B cell (primary cell): ENCODE measurements around the gene JARID2. TPM values are rescaled to one million over a fixed set of nuclear protein-coding genes. Genes with fewer than 3 reads are reported as not detected.

ENCODE experiments used
- ATAC-seq: fragments of 200-7000 bp; cut with Tn5 transposase; one replicate; pipeline ENCODE4 v1.10.0; 2021; ENCODE audit warnings: low read depth, mild to moderate bottlenecking, moderate number of reproducible peaks, moderate library complexity
- CTCF ChIA-PET: fragments of 350-600 bp; sonication (Branson Sonifier 250); formaldehyde crosslinking; loops from one replicate; lab custom pipeline; 2021; ENCODE audit warnings: antibody characterized with exemption, inconsistent platforms; lab: Charles Lee
- POLR2A ChIA-PET: fragments of 350-600 bp; sonication (Branson Sonifier 250); formaldehyde crosslinking; loops from one replicate; lab custom pipeline; 2021; ENCODE audit warnings: antibody characterized with exemption; lab: Charles Lee
- DNase-seq: peaks from one replicate; pipeline ENCODE4 v3.0.0; 2013
- H2AFZ ChIP-seq: 2 replicates; pipeline ENCODE4 v1.6.1; 2012; ENCODE audit warnings: mild to moderate bottlenecking, low read depth, low read length; ENCODE audit not compliant: insufficient read depth, poor library complexity, severe bottlenecking
- H3K27ac ChIP-seq, 2 donors: 1 replicate in 1 of 2; 2 replicates in 1 of 2; pipeline ENCODE4 v1.5.1; 2012 to 2013; ENCODE audit warnings: low read length in 2 of 2, mild to moderate bottlenecking in 2 of 2, moderate library complexity in 1 of 2
- H3K27me3 ChIP-seq, 4 experiments: fragments of 200-600 bp in 1 of 4; sonication (generic) in 1 of 4; replicated peaks in 1 of 4; 1 replicate in 2 of 4; 2 replicates in 2 of 4; pipeline versions ENCODE4 v1.6.1 to v1.7.0; 2013 to 2016; ENCODE audit warnings: low read length in 3 of 4, mild to moderate bottlenecking in 2 of 4, mixed read lengths in 1 of 4, moderate library complexity in 1 of 4; ENCODE audit not compliant: insufficient read depth in 4 of 4, control insufficient read depth in 3 of 4; ENCODE audit errors: control extremely low read depth in 1 of 4
- H3K36me3 ChIP-seq, 2 experiments: replicated peaks in 1 of 2; 1 replicate in 1 of 2; 2 replicates in 1 of 2; pipeline versions ENCODE4 v1.6.1 to v1.7.1; 2013; ENCODE audit warnings: low read length in 1 of 2; ENCODE audit not compliant: insufficient read depth in 2 of 2, control insufficient read depth in 1 of 2; ENCODE audit errors: control extremely low read depth in 1 of 2, extremely low read depth in 1 of 2
- H3K4me1 ChIP-seq, 2 donors: fragments of 200-600 bp in 1 of 2; sonication (generic) in 1 of 2; 1 replicate in 1 of 2; 2 replicates in 1 of 2; pipeline versions ENCODE4 v1.5.1 to v1.6.1; 2013 to 2017; ENCODE audit warnings: low read length in 2 of 2; ENCODE audit not compliant: control insufficient read depth in 2 of 2, insufficient read depth in 2 of 2
- H3K4me2 ChIP-seq: replicated peaks from 2 replicates; pipeline ENCODE3; 2012; ENCODE audit warnings: mild to moderate bottlenecking, low read depth, low read length; ENCODE audit not compliant: poor library complexity, severe bottlenecking
- H3K4me3 ChIP-seq, 5 experiments: fragments of 200-600 bp in 1 of 5; sonication (generic) in 1 of 5; 1 replicate in 3 of 5; 2 replicates in 2 of 5; pipeline versions ENCODE4 v1.5.1 to v1.7.0; 2011 to 2016; ENCODE audit warnings: low read length in 4 of 5, mild to moderate bottlenecking in 4 of 5, low read depth in 2 of 5, control low read depth in 1 of 5, moderate library complexity in 1 of 5; ENCODE audit not compliant: insufficient read depth in 1 of 5; ENCODE audit errors: control extremely low read depth in 1 of 5, extremely low read depth in 1 of 5
- H3K79me2 ChIP-seq: fragments of 200-600 bp; sonication (generic); one replicate; pipeline ENCODE4 v1.6.0; 2016; ENCODE audit warnings: low read length; ENCODE audit not compliant: control insufficient read depth, insufficient read depth
- H3K9ac ChIP-seq: fragments of 200-600 bp; sonication (generic); 2 replicates; pipeline ENCODE4 v1.6.1; 2017; ENCODE audit warnings: mild to moderate bottlenecking, low read length, moderate library complexity
- H3K9me3 ChIP-seq, 3 donors: one replicate each; pipeline versions ENCODE4 v1.6.1 to v1.7.1; 2013; ENCODE audit warnings: low read length in 2 of 3; ENCODE audit not compliant: control insufficient read depth in 2 of 3, insufficient read depth in 1 of 3; ENCODE audit errors: control extremely low read depth in 1 of 3
- H4K20me1 ChIP-seq: 2 replicates; pipeline ENCODE4 v1.6.0; 2012; ENCODE audit warnings: mild to moderate bottlenecking, low read length; ENCODE audit not compliant: insufficient read depth, control insufficient read depth, poor library complexity, severe bottlenecking
- H3K27ac Mint-ChIP-seq: one replicate; pipeline ENCODE4 v1.8.0; 2021; ENCODE audit warnings: mixed read lengths
- H3K27me3 Mint-ChIP-seq: one replicate; pipeline ENCODE4 v1.8.0; 2021; ENCODE audit warnings: mixed read lengths
- H3K4me1 Mint-ChIP-seq: one replicate; pipeline ENCODE4 v1.8.0; 2021; ENCODE audit warnings: mixed read lengths
- H3K4me3 Mint-ChIP-seq: one replicate; pipeline ENCODE4 v1.8.0; 2021; ENCODE audit warnings: mixed read lengths
- H3K9me3 Mint-ChIP-seq: one replicate; pipeline ENCODE4 v1.8.0; 2022; ENCODE audit warnings: mixed read lengths; ENCODE audit not compliant: insufficient read depth
- CTCF ChIP-seq: fragments of 200-600 bp; IDR thresholded peaks from one replicate; pipeline ENCODE4 v1.8.0; 2022; ENCODE audit warnings: antibody characterized with exemption, mild to moderate bottlenecking
- EZH2 ChIP-seq: IDR thresholded peaks from 2 replicates; pipeline ENCODE4 v1.6.1; 2012; ENCODE audit warnings: borderline replicate concordance, low read depth, mild to moderate bottlenecking, moderate library complexity, low read length; ENCODE audit not compliant: insufficient read depth, poor library complexity, severe bottlenecking
- WGBS: methylation state at CpG from one replicate; pipeline ENCODE4 v1.1.5; 2013; ENCODE audit warnings: missing lambda C conversion rate; ENCODE audit not compliant: insufficient coverage; 5-methylcytosine and 5-hydroxymethylcytosine counted together
- intact Hi-C: fragments of 100-400 bp; cut with micrococcal nuclease; formaldehyde crosslinking; loops from one replicate; pipeline ENCODE4 v1.10.0; 2022
- polyA plus RNA-seq: library from polyadenylated mRNA; depleted of rRNA; stranded (reverse); fragments of >200 nt; gene quantifications from 2 replicates; pipeline ENCODE4 v1.2.3, GENCODE V29; 2012
- total RNA-seq, 2 donors: library from RNA; stranded (reverse); fragments of 120-200 nt in 1 of 2; gene quantifications; 1 replicate in 1 of 2; 2 replicates in 1 of 2; pipeline versions ENCODE4 v1.2.3 to v1.2.4, GENCODE V29; 2013 to 2022

JARID2 gene
- total and polyA plus RNA-seq, 2 donors (not counting 1 experiment from before 2014, with no cell fraction given), result 11.0 to 58.1 TPM

GRCh38 chr6:15460110-15460727 is 214.3 kb downstream of the JARID2 start:
- peaks cover 1 to 4% of the 10 kb centered on the region in 2 experiments for H3K36me3 ChIP-seq
- H3K27ac ChIP-seq, result no peak overlapping the region
- 97% methylated on average over 4 of the region's 4 CpGs for WGBS
- no peaks in the 10 kb centered on the region for H3K9me3 ChIP-seq
- ATAC-seq (no peak), DNase-seq (no peak)
- no peaks in the 10 kb centered on the region for H3K27me3 ChIP-seq
- peaks cover 19 to 29% of the 10 kb centered on the region in 2 donors for H3K4me1 ChIP-seq
- Mint-ChIP-seq H3K4me1 (peaks cover 69% of the 10 kb centered on the region), H3K27ac (no peak overlapping the region), H3K27me3 (no peaks in the 10 kb centered on the region), H3K4me3 (no peak overlapping the region), H3K9me3 (no peaks in the 10 kb centered on the region)
- no peak overlapping the region for H3K9ac ChIP-seq
- CTCF ChIA-PET, result interaction anchor here (1.3 kb wide), 1 partner anchor 1549 kb away, joined by 3 read pairs; no protein-coding TSS in a partner anchor
- POLR2A ChIA-PET, result no interaction called here
- peaks cover 99% of the 10 kb centered on the region for H3K79me2 ChIP-seq
- no peak for TF ChIP-seq EZH2
- no peak for TF ChIP-seq CTCF
- H3K4me2 ChIP-seq, result no peak overlapping the region
- intact Hi-C loops, result no loop called here
- no peak overlapping the region for H2AFZ ChIP-seq
- peaks cover 14% of the 10 kb centered on the region for H4K20me1 ChIP-seq
- H3K4me3 ChIP-seq, result no peak overlapping the region

GRCh38 chr6:15461127-15461944 is 215.5 kb downstream of the JARID2 start:
- ATAC-seq, result no peak
- intact Hi-C loops, result no loop called here
- TF ChIP-seq CTCF, result no peak
- TF ChIP-seq EZH2, result no peak
- Mint-ChIP-seq H3K27me3 (no peaks in the 10 kb centered on the region), H3K4me1 (peaks cover 66% of the 10 kb centered on the region), H3K9me3 (no peaks in the 10 kb centered on the region), H3K27ac (no peak overlapping the region), H3K4me3 (no peak overlapping the region)
- H3K9ac ChIP-seq, result no peak overlapping the region
- ChIA-PET CTCF (no interaction called here), POLR2A (no interaction called here)
- H2AFZ ChIP-seq, result no peak overlapping the region
- no peak overlapping the region for H3K4me2 ChIP-seq
- H4K20me1 ChIP-seq, result peaks cover 14% of the 10 kb centered on the region
- H3K36me3 ChIP-seq, result peaks cover 2 to 4% of the 10 kb centered on the region in 2 experiments
- no peak overlapping the region for H3K27ac ChIP-seq
- WGBS, result 90% methylated on average over 2 of the region's 6 CpGs
- DNase-seq, result no peak
- peaks cover 99% of the 10 kb centered on the region for H3K79me2 ChIP-seq
- no peaks in the 10 kb centered on the region for H3K9me3 ChIP-seq
- no peak overlapping the region for H3K4me3 ChIP-seq
- H3K27me3 ChIP-seq, result no peaks in the 10 kb centered on the region
- peaks cover 19 to 29% of the 10 kb centered on the region in 2 donors for H3K4me1 ChIP-seq
